ENCODE measurements around the gene MRNIP.

DNA sequence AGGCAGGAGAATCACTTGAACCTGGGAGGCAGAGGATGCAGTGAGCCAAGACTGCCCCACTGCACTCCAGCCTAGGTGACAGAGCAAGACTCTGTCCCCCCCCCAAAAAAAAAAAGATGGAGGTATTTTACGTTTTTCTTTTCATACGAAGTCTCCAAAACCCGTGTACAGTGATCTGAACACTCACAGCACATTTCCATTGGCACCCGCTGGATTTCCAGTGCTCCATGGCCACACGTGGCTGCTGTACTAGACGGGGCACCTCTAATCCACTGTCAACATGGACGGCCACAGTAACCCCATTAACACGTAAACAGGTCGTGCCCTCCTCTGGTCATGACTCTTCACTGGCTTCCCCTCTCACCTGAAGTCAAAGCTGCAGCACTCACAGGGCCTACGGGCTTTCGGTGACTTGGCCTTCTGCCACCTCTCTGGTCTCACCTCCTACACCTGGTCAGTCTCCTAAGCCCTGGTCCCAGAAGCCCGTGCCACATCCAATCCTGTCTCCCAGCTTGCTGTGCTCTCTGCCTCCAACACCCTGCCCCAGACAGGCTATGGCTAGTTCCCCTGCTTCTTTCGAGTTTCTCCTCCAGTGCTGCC, 27.0 kb upstream of the MRNIP start:
- TF ChIP-seq, protein P1, sequence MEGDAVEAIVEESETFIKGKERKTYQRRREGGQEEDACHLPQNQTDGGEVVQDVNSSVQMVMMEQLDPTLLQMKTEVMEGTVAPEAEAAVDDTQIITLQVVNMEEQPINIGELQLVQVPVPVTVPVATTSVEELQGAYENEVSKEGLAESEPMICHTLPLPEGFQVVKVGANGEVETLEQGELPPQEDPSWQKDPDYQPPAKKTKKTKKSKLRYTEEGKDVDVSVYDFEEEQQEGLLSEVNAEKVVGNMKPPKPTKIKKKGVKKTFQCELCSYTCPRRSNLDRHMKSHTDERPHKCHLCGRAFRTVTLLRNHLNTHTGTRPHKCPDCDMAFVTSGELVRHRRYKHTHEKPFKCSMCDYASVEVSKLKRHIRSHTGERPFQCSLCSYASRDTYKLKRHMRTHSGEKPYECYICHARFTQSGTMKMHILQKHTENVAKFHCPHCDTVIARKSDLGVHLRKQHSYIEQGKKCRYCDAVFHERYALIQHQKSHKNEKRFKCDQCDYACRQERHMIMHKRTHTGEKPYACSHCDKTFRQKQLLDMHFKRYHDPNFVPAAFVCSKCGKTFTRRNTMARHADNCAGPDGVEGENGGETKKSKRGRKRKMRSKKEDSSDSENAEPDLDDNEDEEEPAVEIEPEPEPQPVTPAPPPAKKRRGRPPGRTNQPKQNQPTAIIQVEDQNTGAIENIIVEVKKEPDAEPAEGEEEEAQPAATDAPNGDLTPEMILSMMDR (IDR thresholded peaks at IDR 0.05; ENCODE audit: insufficient read depth, low read length, poor library complexity, severe bottlenecking), result no peak
- no peak for TF ChIP-seq EZH2phosphoT487 (conservative IDR thresholded peaks at IDR 0.05; ENCODE audit: low read length)

Measured in SU-DHL-6 (cell line).